Coronary artery (tissue), 2 donors: ENCODE data around the gene CARHSP1.

ENCODE experiments used
- DNase-seq: peaks from one replicate; pipeline ENCODE4 v3.0.0-alpha.2; 2017; ENCODE audit warnings: low spot score
- H3K27ac ChIP-seq, 2 donors: fragments of 200-600 bp; sonication (generic); one replicate each; pipeline ENCODE4 v1.5.1; 2016 to 2019
- H3K4me3 ChIP-seq: fragments of 200-600 bp; sonication (generic); 2 replicates; pipeline ENCODE4 v1.5.1; 2016; ENCODE audit warnings: mild to moderate bottlenecking, moderate library complexity
- CTCF ChIP-seq: fragments of 200-600 bp; sonication (generic); IDR thresholded peaks from one replicate; pipeline ENCODE4 v1.5.1; 2019; ENCODE audit warnings: antibody characterized with exemption

CARHSP1 gene

GRCh38 chr16:8852534-8852933 lies 16.3 kb downstream of the CARHSP1 start:
- Histone ChIP-seq H3K27ac (no peak overlapping the region), H3K4me3 (no peak overlapping the region)
- no peak for DNase-seq
- no peak for TF ChIP-seq CTCF

- no peak overlapping the region for H3K4me3 ChIP-seq
- TF ChIP-seq CTCF: no peak
- no peak for DNase-seq
- H3K27ac ChIP-seq: peak overlapping the region in 1 of 2 donors; percentile 15
Observed at GRCh38 chr16:8851761-8852403, 16.9 kb downstream of the CARHSP1 start.

GRCh38 chr16:8850279-8850885 lies 18.4 kb downstream of the CARHSP1 start:
- no peak for TF ChIP-seq CTCF
- Histone ChIP-seq H3K27ac (peak overlapping the region in 1 of 2 donors; percentile 65), H3K4me3 (no peak overlapping the region)
- no peak for DNase-seq

- TF ChIP-seq CTCF: no peak
- DNase-seq: no peak
- Histone ChIP-seq H3K4me3 (no peak overlapping the region), H3K27ac (peak overlapping the region in 1 of 2 donors; percentile 65)
Observed at GRCh38 chr16:8849411-8850011, 19.3 kb downstream of the CARHSP1 start.

GRCh38 chr16:8848939-8849391 lies 19.8 kb downstream of the CARHSP1 start:
- Histone ChIP-seq H3K27ac (no peak overlapping the region), H3K4me3 (no peak overlapping the region)
- no peak for TF ChIP-seq CTCF
- peak; percentile 69 for DNase-seq

- DNase-seq: peak; percentile 73
- no peak for TF ChIP-seq CTCF
- Histone ChIP-seq H3K27ac (no peak overlapping the region), H3K4me3 (no peak overlapping the region)
Observed at GRCh38 chr16:8848231-8848938, 20.4 kb downstream of the CARHSP1 start.
